ENCODE data around the gene STAP2.

STAP2 gene, protein sequence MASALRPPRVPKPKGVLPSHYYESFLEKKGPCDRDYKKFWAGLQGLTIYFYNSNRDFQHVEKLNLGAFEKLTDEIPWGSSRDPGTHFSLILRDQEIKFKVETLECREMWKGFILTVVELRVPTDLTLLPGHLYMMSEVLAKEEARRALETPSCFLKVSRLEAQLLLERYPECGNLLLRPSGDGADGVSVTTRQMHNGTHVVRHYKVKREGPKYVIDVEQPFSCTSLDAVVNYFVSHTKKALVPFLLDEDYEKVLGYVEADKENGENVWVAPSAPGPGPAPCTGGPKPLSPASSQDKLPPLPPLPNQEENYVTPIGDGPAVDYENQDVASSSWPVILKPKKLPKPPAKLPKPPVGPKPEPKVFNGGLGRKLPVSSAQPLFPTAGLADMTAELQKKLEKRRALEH

GRCh38 chr19:4338441-4339355 is at the start of gene STAP2:
Gene STAP2 (minus strand): TSS chr19:4338827. CDS start chr19:4338753, 74 bp downstream.
- no peak for FAIRE-seq

DNA sequence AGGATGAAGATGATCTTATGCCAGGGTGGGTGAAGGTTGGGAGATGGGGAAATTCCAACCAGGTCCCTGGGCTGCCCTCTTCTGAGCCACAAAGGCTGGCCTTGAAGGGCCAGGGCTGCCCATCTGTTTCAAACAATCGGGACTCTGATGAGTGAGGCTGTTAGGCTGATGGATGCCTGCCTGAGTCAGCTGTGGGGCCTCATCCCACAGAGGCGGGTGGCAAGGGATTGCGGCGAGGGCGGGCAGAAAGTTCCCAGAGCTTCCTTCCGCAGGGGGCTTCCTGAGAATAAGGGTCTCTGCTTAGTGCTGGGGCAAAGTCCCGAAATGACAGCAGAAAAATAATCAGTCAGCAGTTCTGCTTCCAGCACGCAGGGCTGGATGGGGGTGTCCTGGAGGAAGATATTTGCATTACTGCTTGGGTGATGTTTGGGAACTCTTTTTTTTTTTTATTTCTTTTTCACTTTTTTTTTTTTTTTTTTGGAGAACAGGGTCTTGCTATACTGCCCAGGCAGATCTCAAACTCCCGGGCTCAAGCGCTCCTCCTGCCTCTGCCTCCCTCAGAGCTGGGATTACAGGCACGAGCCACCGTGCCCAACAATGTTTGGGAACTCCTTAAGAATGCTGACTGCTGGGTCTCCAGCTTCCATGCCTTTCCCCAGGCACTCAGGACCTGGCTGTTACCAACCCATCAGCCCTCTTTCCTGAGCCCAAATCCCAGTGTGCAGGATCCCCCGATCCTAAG is 47.6 kb upstream of the STAP2 start:
- no peak for FAIRE-seq

DNA sequence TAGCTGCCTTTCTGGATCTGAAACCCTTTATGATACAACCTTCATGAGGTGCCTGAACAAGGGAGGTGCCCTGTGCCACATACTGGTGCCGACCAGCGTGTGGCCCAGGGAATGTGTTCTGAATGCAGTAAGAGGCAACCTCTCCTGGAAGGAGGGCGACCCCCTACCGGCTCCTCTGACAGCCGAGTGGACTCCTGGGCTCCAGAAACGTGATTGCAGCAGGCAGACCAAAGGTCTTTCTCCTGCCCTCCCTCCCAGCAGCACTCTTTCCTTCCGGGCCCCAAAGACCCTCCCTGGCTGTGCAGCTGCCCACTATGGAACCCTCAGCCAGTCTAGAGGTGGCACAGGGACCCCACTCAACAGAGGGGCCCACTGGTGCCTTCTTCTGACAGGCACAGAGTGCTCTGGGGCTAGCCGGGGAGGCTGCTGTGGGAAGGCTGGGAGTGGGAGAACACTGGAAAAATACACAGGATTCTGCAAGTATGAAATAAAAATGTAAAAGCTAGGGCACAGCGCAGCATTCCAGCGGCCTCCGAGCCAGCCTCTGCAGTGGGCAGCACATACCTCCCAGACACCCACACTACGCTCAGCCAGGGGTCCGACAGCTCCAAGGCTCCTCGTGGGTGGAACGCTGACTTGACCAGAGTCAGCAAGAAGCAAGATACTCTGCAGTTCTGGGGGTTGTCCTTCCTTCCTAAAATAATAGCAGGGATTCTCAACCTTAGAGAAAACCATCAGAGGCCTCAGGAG is 46.8 kb upstream of the STAP2 start:
- no peak for FAIRE-seq

DNA sequence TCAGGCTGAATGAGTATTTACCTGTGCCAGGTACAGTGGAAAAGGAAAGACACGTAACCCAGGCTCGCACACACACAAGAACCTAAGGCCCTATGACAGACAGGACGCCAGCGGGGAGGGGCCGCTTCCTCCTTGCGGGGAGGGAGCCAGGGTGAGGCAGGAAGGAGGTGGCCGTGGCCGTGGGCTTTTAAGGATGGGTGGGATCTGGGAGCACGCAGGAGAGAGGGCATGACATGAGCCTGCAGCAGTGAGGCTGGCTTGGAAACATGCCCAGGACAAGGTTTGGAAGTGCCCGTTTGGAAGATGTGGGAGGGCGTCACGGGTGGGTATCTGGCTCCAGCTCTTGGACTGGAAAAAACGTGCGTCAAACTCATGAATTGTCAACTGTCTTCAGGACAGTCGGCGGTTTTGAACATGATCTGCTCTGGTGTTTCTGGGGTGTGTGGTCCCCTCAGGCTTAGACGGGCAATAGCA is 41.7 kb upstream of the STAP2 start:
- FAIRE-seq = no peak

DNA sequence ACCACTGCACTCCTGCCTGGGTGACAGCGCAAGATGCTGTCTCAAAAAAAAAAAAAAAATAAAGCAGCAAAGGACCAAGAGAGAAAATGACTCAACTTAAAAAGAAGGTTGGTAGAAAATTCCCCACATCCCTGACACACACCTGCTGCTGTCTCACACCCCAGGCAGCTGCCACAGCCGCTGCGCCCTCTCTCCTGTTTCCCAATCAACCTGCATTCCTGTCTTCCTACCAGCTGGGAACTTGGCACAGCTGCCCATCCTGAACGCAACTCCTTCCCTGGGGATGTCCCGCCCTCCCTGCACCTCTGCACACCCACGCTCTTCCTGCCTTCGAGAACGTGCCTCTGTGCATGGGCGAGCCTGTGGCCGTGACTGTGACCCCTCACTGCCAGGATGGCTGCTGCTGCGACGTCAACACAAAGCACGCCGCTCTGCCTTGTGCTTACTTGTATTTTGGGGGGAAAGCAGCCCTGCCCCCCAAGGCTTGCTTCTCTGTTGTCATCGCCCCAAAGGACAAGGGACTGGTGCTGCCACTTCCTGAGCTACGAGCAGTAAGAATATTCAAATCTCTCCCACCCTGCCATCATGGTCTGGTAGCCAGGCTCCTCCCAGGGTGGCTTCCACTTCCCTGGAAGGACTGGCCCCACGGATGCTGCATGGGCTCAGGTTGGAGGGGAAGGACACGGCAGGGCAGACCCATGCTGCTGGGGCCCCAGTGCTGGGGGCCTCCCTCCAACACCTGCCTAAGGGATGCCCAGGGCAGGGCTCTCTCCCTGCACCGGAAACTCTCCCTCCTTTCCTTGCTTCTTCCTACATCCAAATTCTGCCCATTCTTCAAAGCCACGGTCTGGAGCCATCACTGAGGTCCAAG is 41.0 kb upstream of the STAP2 start:
- FAIRE-seq = no peak

DNA sequence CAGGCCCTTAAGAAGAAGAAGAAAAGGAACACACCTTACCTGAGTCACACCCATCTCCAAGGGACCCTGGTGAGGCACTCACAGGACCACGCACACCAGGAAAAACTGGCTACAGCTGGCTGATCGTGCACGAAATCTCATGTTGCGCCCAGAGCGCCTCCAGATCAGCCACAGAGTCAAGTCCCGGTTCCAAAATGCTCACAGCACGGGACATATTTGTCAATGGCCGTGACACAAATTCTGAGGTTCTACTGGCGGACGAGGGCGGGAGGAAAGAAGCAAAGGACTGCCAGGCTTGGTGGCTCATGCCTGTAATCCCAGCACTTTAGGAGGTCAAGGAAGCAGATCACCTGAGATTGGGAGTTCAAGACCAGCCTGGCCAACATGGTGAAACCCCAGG is 40.3 kb upstream of the STAP2 start:
- FAIRE-seq = no peak

DNA sequence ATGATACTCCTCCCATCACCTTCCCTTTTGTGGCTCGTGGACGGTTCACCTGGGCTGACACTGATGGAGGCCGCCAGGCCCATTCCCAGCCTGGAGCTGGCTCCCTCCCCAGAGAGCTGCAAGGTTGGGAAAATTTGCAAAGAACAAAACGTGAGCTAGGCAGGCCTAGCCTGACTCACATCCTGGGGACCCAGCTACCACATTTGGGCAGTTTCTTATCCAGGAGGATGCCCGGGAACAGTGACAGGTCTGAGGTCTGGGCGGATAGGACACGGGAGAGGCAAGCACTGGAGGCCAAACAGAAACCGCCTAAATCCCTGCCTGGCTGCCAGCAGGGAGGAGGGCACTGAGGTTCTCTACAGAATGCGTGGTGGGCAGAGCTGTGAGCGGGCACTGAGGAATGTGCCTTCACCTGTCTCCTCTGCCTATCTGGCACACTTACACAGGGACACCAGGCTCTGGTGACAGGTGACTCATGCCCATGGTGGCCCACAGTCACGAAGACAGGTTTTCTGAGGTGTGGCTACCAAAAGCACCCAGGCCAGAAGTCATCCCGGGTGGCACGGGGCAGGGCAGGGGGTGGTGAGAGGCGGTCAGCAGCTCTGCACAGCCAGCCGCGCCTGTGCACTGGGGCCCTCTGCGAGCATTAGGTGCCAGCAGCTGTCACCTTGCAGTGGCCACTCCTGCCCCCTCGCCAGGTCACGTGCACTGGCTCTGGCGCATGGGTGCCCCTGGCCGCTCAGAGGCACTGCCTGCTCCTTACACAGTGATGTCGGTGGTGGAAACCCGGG is 38.6 kb upstream of the STAP2 start:
- FAIRE-seq = no peak

DNA sequence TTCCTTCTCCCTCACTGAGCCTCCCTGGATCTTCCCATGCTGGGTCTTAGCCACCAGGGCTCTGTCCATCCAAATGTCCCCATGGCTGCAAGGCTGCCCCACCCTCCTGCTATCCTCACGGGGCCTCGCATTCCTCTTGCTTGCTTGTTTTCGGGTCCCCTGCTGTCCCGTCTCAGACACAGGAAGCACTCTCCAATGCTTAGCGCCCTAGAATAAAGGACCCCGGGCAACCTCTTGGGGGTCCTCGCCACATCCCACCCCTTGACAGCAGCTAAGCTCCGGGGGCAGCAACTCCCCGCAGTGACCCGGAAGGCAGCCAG is 38.0 kb upstream of the STAP2 start:
- no peak for FAIRE-seq

- FAIRE-seq = no peak
Measured at GRCh38 chr19:4376028-4376670, 37.5 kb upstream of the STAP2 start.

GRCh38 chr19:4375164-4376027 is 36.8 kb upstream of the STAP2 start:
- no peak for FAIRE-seq

DNA sequence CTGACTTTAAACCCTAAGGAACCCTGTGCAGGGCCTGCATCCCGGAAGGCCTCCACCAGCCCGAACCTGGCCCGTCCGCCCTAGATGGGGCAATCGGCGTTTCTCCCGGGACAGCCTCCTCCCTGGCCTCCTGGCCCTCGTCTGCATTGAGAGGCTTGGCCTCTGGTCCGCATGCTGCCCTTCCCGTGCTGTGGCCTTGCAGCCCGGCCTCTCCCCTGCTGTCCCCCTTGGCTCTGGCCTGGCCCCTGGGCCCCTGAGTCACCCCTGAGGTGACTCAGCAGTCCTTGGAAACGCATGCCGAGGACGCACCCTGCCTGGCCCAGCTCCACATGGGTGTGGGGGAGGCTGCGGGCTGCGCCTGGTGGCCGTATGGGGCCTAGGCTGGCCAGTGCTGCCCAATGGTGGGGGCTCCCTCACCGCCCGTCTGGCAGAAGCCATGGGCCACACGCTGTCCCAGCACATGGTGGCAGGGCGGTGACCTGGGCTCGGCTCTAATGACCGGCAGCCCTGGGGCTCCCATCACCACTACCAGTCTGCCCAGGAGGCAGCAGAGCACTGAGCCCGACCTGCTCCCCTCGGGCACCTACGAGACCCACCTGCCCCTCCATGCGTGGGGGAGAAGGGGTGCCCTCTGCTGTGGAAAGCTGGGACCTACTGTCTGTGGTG is 36.0 kb upstream of the STAP2 start:
- FAIRE-seq = no peak

DNA sequence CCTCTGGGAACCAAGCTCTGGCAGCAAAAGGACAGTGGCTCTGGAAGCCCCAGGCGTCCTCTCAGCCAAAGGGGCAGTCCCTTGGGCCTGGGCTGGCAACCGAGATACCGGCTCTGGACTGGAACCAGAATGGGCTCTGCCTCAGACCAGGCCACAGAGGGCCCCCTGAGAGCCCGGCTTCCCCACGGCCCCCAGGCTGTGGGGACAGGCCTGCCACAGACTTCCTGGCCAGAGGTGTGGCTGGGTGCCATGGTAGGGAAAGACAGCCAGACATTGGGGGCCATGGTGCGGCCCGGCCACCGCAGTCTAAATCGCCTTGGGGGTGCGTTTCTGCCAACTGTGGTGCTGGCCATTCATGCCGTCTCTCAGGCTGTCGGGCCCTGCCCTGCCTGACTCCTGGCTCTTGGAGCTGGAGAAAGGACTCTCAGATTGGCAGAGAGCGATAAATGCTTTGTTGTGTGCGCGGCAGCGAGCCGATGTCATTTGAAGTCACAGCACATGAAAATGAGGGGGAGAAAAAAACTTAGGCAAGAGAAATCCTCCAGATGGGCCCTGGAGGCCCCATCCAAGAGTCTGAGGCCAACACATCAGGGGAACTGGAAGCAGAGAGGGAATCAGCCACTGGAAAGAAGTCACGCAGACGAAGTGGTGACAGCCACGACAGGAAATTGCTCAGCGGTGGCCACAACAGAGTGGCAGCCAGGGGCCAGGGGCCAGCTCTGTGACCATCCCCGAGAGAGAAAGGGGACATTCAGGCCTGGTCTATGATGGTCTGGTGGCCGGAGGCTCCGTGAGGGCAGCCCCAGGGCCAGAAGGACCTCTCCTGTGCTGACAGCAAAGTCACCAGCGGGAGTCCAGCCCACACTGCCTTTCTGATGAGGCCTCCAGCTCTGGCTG is 35.2 kb upstream of the STAP2 start:
- no peak for FAIRE-seq

- FAIRE-seq = no peak
Measured at GRCh38 chr19:4373013-4373367, 34.4 kb upstream of the STAP2 start.

- FAIRE-seq = no peak
Measured at GRCh38 chr19:4372165-4373012, 33.8 kb upstream of the STAP2 start.

DNA sequence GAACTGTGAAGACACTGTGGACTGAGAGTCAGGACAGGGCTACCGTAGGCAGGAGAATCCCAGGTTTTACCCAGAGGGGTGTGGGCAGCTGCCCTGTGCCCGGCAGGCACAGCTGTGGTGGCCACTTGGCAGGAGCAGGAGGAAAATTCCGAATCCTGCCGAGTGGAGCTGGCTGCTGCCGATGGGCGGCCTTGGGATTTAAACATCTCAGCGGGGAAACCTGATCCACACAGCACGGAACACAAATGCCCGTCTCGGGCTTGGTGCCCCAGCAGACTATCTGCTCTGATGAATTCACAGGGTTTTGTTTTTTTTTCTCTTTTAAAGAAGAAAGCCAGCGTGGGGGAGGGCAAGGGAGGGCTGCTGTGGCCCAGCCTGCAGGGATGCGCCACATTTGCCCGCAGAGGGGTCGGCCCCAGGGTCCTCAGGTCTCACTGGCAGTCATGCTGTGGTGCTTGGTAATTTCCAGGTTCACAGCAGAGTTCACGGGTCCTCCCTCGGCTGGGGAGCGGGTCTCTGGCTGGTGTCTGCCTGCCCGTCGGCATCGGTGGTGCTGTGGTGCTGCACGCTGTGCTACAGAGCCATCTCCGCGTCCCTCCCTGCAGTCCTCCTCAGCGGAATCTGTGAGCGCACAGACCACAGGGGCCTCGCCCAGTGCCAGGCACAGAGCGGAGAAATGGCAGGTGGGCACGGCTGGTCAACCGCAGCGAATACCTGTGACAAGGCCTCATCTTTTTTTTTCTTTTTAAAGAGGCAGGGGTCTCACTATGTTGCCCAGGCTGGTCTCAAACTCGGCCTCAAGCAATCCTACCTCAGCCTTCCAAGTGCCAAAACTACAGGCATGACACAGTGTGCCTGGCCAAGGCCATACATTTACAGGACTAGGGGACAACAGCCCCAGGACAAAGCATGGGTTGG is 32.9 kb upstream of the STAP2 start:
- FAIRE-seq = no peak
